Smooth muscle cell (in vitro differentiated cells): Measurements from ENCODE around the gene PLXNA1. TPM values are rescaled to one million over a fixed set of nuclear protein-coding genes. Genes with fewer than 3 reads are reported as not detected.

Experiments used
- DNase-seq: peaks from one replicate; lab custom pipeline; 2025; ENCODE audit not compliant: unreplicated experiment; lab: John Stamatoyannopoulos, UW
- H2AFZ ChIP-seq: fragments of 200-600 bp; sonication (generic); 2 replicates; pipeline ENCODE4 v1.6.0; 2016; ENCODE audit warnings: antibody characterized with exemption, low read depth, mild to moderate bottlenecking
- H3F3A ChIP-seq: fragments of 200-600 bp; sonication (generic); 2 replicates; pipeline ENCODE4 v1.6.0; 2017; ENCODE audit warnings: antibody characterized with exemption, low read depth
- H3K27ac ChIP-seq: fragments of 200-600 bp; sonication (generic); 2 replicates; pipeline ENCODE4 v1.5.1; 2016; ENCODE audit warnings: low read depth, mild to moderate bottlenecking
- H3K27me3 ChIP-seq: fragments of 200-600 bp; sonication (generic); 2 replicates; pipeline ENCODE4 v1.6.1; 2016; ENCODE audit warnings: low read depth, mild to moderate bottlenecking
- H3K36me3 ChIP-seq: fragments of 200-600 bp; sonication (generic); 2 replicates; pipeline ENCODE4 v1.5.1; 2016; ENCODE audit warnings: low read depth
- H3K4me1 ChIP-seq: fragments of 200-600 bp; sonication (generic); 2 replicates; pipeline ENCODE4 v1.5.1; 2016; ENCODE audit warnings: low read depth
- H3K4me2 ChIP-seq: fragments of 200-600 bp; sonication (generic); 2 replicates; pipeline ENCODE4 v1.6.0; 2016; ENCODE audit warnings: mild to moderate bottlenecking
- H3K4me3 ChIP-seq: fragments of 200-600 bp; sonication (generic); 2 replicates; pipeline ENCODE4 v1.5.1; 2016; ENCODE audit warnings: mild to moderate bottlenecking
- H3K79me2 ChIP-seq: fragments of 200-600 bp; sonication (generic); 2 replicates; pipeline ENCODE4 v1.6.0; 2016; ENCODE audit warnings: low read depth, mild to moderate bottlenecking
- H3K9ac ChIP-seq: fragments of 200-600 bp; sonication (generic); 2 replicates; pipeline ENCODE4 v1.6.0; 2016; ENCODE audit warnings: low read depth
- H3K9me3 ChIP-seq: fragments of 200-600 bp; sonication (generic); replicated peaks from 2 replicates; pipeline ENCODE4 v1.5.1; 2016; ENCODE audit warnings: low read depth
- H4K20me1 ChIP-seq: fragments of 200-600 bp; sonication (generic); 2 replicates; pipeline ENCODE4 v1.6.0; 2016; ENCODE audit warnings: low read depth
- WGBS: methylation state at CpG from one replicate; pipeline ENCODE4 v1.1.7; 2016; ENCODE audit warnings: low lambda C conversion rate; 5-methylcytosine and 5-hydroxymethylcytosine counted together
- polyA plus RNA-seq: library from polyadenylated mRNA; unstranded; fragments of >200 nt; fragmentation: Nextera tagmentation; extraction: Ambion mirVana; gene quantifications from 2 replicates; pipeline ENCODE4 v1.2.1, GENCODE V29; 2016
- total RNA-seq: library from RNA; depleted of rRNA; stranded (reverse); fragments of >200 nt; gene quantifications from 2 replicates; pipeline ENCODE4 v1.2.3, GENCODE V29; 2014
- TF ChIP-seq, protein P1 (sequence below): fragments of 200-600 bp; sonication (generic); IDR thresholded peaks from 2 replicates; pipeline ENCODE4 v1.5.1; 2017; ENCODE audit warnings: borderline replicate concordance, mild to moderate bottlenecking, antibody characterized with exemption; ENCODE audit not compliant: insufficient read depth, poor library complexity, severe bottlenecking

Gene PLXNA1
- total and polyA plus RNA-seq, 2 experiments from 2014 or later, result 37.9 to 50.8 TPM

- H3K27me3 ChIP-seq, result no peaks in the 10 kb centered on the region
- no peak overlapping the region for H3K9ac ChIP-seq
- peaks cover 100% of the 10 kb centered on the region for H4K20me1 ChIP-seq
- WGBS, result 87% methylated on average over 7 of the region's 7 CpGs
- H3K36me3 ChIP-seq, result no peaks in the 10 kb centered on the region
- no peaks in the 10 kb centered on the region for H3K9me3 ChIP-seq
- TF ChIP-seq, protein P1, sequence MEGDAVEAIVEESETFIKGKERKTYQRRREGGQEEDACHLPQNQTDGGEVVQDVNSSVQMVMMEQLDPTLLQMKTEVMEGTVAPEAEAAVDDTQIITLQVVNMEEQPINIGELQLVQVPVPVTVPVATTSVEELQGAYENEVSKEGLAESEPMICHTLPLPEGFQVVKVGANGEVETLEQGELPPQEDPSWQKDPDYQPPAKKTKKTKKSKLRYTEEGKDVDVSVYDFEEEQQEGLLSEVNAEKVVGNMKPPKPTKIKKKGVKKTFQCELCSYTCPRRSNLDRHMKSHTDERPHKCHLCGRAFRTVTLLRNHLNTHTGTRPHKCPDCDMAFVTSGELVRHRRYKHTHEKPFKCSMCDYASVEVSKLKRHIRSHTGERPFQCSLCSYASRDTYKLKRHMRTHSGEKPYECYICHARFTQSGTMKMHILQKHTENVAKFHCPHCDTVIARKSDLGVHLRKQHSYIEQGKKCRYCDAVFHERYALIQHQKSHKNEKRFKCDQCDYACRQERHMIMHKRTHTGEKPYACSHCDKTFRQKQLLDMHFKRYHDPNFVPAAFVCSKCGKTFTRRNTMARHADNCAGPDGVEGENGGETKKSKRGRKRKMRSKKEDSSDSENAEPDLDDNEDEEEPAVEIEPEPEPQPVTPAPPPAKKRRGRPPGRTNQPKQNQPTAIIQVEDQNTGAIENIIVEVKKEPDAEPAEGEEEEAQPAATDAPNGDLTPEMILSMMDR, result no peak
- no peak overlapping the region for H3K4me2 ChIP-seq
- no peak overlapping the region for H2AFZ ChIP-seq
- peaks cover 83% of the 10 kb centered on the region for H3K79me2 ChIP-seq
- no peaks in the 10 kb centered on the region for H3F3A ChIP-seq
- H3K4me3 ChIP-seq, result no peak overlapping the region
- H3K4me1 ChIP-seq, result peaks cover 5% of the 10 kb centered on the region
- no peak for DNase-seq
- no peak overlapping the region for H3K27ac ChIP-seq
These were observed 14.0 kb downstream of the PLXNA1 start for GRCh38 chr3:126996905-126997304.

DNA sequence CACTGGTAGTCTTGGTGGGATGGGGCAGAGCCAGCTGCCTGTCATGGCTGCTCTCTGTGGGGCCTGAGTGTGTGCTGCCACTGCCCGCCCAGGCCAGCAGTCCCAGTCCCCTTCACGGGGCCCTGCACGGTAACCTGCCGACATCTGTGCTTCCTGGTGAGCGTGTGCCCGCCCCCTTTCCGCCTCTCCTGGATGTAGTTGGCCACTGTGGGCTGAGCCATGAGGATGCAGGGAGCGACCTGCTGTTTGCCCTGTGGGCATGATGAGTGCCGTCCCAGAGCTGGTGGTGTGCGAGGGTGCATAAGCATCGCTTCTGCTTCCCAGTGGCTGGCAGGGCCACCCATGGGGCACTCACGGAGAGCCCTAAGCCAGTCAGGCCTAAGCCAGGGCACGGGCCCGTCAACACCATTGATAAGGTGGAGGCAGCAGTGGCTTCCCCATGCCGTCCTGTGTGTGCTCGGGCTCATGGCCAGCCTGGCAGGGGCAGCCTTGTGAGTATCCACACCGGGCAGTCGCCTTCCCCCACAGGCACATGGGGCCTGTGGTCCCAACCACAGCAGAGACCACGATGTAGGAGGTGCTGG lies 14.6 kb downstream of the PLXNA1 start:
- Histone ChIP-seq H3K4me2 (no peak overlapping the region), H3K27ac (no peak overlapping the region), H3K9me3 (no peaks in the 10 kb centered on the region), H3K4me3 (no peak overlapping the region), H3K36me3 (no peaks in the 10 kb centered on the region), H3K27me3 (no peaks in the 10 kb centered on the region), H2AFZ (no peak overlapping the region), H3K9ac (no peak overlapping the region), H4K20me1 (peaks cover 94% of the 10 kb centered on the region), H3F3A (no peaks in the 10 kb centered on the region), H3K4me1 (peaks cover 10% of the 10 kb centered on the region), H3K79me2 (peaks cover 78% of the 10 kb centered on the region)
- TF ChIP-seq, protein P1, result no peak
- 92% methylated on average over 16 of the region's 19 CpGs for WGBS
- DNase-seq, result no peak

GRCh38 chr3:126998320-126998719 lies 15.4 kb downstream of the PLXNA1 start:
- no peaks in the 10 kb centered on the region for H3K27me3 ChIP-seq
- no peak overlapping the region for H3K9ac ChIP-seq
- H3K79me2 ChIP-seq, result peaks cover 71% of the 10 kb centered on the region
- no peak overlapping the region for H3K4me2 ChIP-seq
- TF ChIP-seq, protein P1, result no peak
- DNase-seq, result no peak
- no peak overlapping the region for H3K4me3 ChIP-seq
- H3K36me3 ChIP-seq, result no peaks in the 10 kb centered on the region
- no peak overlapping the region for H2AFZ ChIP-seq
- H3K4me1 ChIP-seq, result peaks cover 14% of the 10 kb centered on the region
- peaks cover 86% of the 10 kb centered on the region for H4K20me1 ChIP-seq
- H3K9me3 ChIP-seq, result no peaks in the 10 kb centered on the region
- H3K27ac ChIP-seq, result no peak overlapping the region
- no peaks in the 10 kb centered on the region for H3F3A ChIP-seq
- WGBS, result 93% methylated on average over 4 of the region's 4 CpGs

DNA sequence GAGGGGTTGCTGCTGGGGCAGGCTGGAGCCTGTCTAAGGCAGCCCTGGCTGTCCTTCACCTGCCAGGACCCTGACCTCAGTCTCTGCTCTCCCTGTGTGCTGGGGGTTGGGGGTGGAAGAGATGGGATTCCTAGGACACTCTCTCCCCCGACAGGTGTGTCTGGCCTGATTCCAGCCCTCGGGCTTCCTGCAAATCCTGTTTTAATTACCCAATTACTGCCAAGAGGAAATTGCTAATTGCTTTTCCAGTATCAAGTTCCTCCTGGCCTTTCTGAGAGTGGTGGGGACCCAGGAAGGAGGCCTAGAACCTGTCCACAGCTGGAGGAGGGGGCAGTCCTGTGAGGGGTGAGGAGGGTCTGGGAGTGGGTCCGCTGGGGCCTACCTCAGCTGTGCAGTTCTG lies 15.8 kb downstream of the PLXNA1 start:
- 67% methylated on average over 3 of the region's 3 CpGs for WGBS
- Histone ChIP-seq H4K20me1 (peaks cover 82% of the 10 kb centered on the region), H3K9me3 (no peaks in the 10 kb centered on the region), H3K79me2 (peaks cover 70% of the 10 kb centered on the region), H3K4me2 (no peak overlapping the region), H3K36me3 (no peaks in the 10 kb centered on the region), H3K9ac (no peak overlapping the region), H3K27me3 (no peaks in the 10 kb centered on the region), H3F3A (no peaks in the 10 kb centered on the region), H2AFZ (no peak overlapping the region), H3K4me3 (no peak overlapping the region), H3K27ac (no peak overlapping the region), H3K4me1 (peaks cover 14% of the 10 kb centered on the region)
- DNase-seq, result no peak
- TF ChIP-seq, protein P1, result no peak
